ENCODE results near the gene HTATSF1.

The HTATSF1 gene

GRCh38 chrX:136496764-136497555, 432 bp upstream of the HTATSF1 start:
- peak; percentile 40 for DNase-seq

DNA sequence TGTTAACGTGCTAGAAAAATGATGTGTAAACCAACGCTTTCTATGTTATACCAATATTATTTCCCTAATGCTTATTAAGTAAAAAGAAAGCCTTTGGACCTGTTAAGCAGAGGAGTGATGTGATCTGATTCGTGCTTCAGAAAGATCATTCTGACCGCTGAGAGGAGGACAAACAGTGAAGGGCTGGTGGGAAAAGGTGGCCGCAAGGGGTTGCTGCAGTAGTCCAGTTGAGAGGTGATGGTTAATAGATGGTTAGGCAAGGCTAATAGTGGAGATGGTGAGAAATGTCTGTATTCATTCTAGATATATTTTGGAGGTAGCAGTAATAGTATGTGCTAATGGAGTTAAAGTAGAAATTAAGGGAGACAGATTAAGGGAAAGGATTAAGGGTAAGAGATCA, 21.7 kb downstream of the HTATSF1 start:
- DNase-seq: no peak

GRCh38 chrX:136523770-136524169, 26.4 kb downstream of the HTATSF1 start:
- no peak for DNase-seq

GRCh38 chrX:136525738-136526606, 28.6 kb downstream of the HTATSF1 start:
- no peak for DNase-seq

GRCh38 chrX:136528645-136529315, 31.4 kb downstream of the HTATSF1 start:
- no peak for DNase-seq

DNA sequence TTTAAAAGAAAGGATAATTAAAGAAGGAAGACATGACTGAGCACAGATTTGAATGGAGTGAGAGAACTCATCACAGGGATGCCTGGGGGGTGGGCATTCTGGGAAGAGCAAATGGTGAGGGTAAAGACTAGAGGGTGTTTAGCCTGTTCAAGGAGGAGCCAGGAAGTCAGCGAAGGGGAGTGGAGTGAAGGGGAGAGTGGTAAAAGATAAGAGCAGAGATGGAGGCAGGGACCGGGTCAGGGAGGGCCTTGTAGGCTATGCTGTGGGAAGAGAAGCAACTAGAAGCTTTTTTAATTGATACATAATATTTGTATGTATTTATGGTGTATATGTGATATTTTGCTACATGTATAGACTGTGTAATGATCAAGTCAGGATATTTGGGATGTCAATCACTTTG, 32.4 kb downstream of the HTATSF1 start:
- no peak for DNase-seq

GRCh38 chrX:136531951-136532350, 34.6 kb downstream of the HTATSF1 start, which contains the start of gene VGLL1:
Gene VGLL1 (plus strand): TSS chrX:136532215. CDS start chrX:136536021, 3,806 bp downstream.
- DNase-seq: no peak

DNA sequence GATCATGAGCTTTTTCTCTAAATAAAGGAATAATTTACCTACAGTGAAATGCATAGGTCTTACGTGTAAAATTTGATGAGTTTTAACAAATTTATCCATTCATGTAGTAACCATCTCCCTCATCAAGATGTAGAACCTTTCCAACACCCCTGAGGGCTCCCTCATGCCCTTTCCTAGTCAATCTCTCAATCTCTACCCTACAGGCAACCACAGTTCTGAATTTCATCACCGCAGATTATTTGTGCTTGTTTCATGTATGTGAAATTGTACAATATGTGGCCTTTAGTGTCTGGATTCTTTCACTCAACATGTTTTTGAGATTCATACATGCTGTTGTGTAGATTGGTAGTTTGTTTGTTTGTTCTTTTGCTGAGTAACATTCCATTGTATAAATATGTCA, 36.7 kb downstream of the HTATSF1 start:
- DNase-seq: no peak

DNA sequence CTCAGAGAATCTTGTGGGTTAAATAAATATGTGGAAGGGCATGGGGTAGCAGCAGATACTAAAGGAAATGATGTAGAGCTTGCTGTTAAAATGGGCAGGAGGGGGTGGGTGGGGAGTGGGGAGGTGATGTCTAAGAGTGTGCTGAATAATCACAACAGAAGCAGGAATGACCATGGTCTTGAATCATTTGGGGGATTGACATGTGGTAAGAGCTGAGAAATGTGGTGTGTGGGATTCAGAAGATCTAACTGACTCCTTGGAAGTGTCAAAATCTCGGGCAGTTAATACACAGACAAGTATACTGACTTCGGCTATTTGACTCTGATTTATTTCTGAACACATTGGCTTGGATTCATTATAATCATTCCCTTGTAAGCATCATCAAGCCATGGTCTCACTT, 41.4 kb downstream of the HTATSF1 start:
- no peak for DNase-seq

DNA sequence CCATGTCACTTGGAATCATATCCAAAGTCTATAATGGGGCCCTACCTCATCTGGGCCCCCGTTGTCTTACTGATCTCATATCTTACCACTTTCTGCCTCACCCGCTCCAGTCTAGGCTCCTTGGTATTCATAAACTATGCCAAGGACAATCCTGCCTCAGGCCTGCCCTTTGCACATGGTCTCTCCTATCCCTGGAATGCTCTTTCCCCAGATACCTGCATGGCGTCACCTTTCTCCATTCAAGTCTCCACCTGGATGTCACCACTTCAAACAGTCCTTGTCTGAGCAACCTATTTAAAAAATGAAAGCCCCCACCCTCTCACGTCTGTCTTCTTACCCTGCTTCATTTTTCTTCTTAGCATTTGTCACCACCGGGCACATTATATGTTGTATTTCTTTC, 42.8 kb downstream of the HTATSF1 start:
- DNase-seq: no peak

DNA sequence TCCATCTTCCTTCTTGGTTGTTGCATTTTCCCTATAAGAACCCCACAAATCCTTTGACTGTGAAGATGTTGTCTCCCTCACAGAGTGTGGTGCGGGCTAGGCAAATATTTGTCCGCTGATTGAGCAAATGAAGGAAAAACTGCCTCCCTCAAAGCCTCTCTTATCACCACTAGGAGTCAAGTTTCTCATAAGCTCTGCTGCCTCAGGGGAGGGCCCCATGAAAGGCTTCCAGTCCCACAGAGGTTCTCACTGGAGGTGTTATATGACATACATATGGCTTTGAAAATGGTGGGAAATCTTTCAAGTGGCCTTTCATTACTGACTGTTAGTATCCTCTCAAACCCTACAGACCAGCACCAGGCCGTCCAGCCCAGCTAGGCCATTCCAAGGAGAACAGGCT, 43.9 kb downstream of the HTATSF1 start:
- no peak for DNase-seq

DNA sequence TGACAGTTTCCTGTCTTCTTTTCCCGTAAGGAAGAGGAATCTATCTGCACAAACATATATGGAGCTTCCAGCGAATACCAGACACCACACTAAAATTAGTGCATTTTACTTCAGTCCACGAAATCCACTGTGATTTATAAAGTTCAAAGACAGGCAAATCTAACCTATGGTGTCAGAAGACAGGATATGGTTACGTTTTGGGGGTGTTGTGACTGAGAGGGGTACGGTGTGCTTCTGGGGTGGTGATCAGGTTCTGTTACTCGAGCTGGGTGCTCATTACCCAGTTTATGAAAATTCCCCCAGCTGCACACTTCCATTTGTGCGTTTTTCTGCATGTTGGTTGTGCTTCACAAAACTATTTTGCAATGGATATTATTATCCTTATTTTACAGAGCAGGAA, 44.9 kb downstream of the HTATSF1 start:
- DNase-seq: no peak

DNA sequence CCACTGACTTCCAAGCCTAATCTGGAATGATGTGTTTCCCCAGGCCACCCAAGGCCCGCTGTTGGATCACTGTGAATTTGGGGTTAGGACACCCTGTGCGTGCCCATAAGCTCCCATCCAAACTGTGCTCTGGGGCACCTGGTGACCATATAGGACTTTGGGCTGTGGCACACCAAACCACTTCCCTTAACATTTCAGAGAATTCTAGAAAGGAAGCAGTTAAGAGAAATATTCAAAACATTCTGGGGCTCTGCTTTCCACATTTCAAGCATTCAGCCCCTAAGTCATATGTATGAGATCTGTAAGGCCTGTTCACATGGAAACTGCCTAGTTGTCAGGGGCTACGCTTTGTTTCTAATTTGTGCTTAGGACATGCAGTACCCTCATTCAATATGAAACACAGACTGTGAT, 49.0 kb downstream of the HTATSF1 start:
- no peak for DNase-seq

DNA sequence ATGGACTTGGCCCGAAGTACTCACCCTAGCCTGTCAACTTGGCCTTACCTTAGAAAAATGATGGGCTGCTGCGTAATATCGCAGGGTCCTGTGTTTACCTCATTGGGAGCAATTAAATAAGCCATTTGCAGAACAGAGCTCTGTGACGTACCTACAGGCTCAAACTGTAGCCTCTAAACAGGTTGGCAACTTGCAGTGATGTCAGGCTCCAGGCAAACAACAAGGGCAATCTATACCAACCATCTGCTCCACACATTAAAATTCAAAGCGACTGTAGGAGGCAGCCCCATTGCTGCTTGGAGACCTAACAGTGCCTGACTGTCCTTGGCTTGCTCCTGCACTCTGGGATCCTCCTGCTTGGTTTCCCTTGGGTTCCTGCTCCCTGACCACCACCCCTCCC, 51.8 kb downstream of the HTATSF1 start:
- DNase-seq: no peak

GRCh38 chrX:136551410-136551809, 54.0 kb downstream of the HTATSF1 start:
- DNase-seq: no peak

DNA sequence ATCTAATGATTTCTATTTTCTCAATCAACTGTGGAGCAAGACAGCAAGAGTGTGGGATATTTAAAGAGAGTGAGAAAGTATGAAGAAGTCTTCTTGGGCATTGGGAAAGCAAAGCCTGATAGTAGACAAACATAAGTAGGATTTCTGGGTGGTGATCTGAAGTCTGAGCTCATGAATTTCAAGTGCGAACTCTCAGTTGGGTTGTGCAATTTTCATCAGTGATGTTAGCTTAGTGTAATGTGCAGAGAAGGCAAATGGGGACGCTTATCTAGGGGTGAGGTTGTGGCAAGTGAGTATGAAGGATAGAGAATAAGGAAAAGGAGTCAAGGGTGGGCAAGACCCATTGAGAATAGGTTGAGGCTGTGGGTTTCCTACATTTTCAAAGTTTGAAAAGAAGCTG, 58.3 kb downstream of the HTATSF1 start:
- DNase-seq: no peak
